KMS-11 (cell line): ENCODE data around the gene POU2F1.

Experiments used
- H2AFZ ChIP-seq: fragments of 200-600 bp; sonication (generic); 2 replicates; pipeline ENCODE4 v1.6.1; 2016; ENCODE audit warnings: antibody characterized with exemption, mixed run types, low read depth
- H3K27ac ChIP-seq: fragments of 200-600 bp; sonication (generic); 2 replicates; pipeline ENCODE4 v1.6.1; 2016; ENCODE audit warnings: mild to moderate bottlenecking, mixed run types
- H3K27me3 ChIP-seq: fragments of 200-600 bp; sonication (generic); 2 replicates; pipeline ENCODE4 v1.6.1; 2017; ENCODE audit warnings: mild to moderate bottlenecking, low read depth, mixed run types, moderate library complexity; ENCODE audit not compliant: insufficient read depth
- H3K36me3 ChIP-seq: fragments of 200-600 bp; sonication (generic); 2 replicates; pipeline ENCODE4 v1.6.1; 2017; ENCODE audit warnings: mild to moderate bottlenecking, mixed run types; ENCODE audit not compliant: insufficient read depth
- H3K4me1 ChIP-seq: fragments of 200-600 bp; sonication (generic); 2 replicates; pipeline ENCODE4 v1.6.1; 2016; ENCODE audit warnings: mild to moderate bottlenecking, low read depth, mixed run types; ENCODE audit not compliant: poor library complexity, severe bottlenecking
- H3K4me2 ChIP-seq: fragments of 200-600 bp; sonication (generic); 2 replicates; pipeline ENCODE4 v1.7.0; 2016; ENCODE audit warnings: mild to moderate bottlenecking, mixed run types
- H3K4me3 ChIP-seq: fragments of 200-600 bp; sonication (generic); IDR thresholded peaks from 2 replicates; pipeline ENCODE4 v1.6.1; 2017; ENCODE audit warnings: low read depth, low read length, mixed read lengths; ENCODE audit not compliant: insufficient read depth
- H3K79me2 ChIP-seq: fragments of 200-600 bp; sonication (generic); 2 replicates; pipeline ENCODE4 v1.6.1; 2016; ENCODE audit warnings: low read depth, mixed run types; ENCODE audit not compliant: insufficient read depth
- H3K9ac ChIP-seq: fragments of 200-600 bp; sonication (generic); 2 replicates; pipeline ENCODE4 v1.6.1; 2016; ENCODE audit warnings: mild to moderate bottlenecking, mixed run types
- H4K20me1 ChIP-seq: fragments of 200-600 bp; sonication (generic); 2 replicates; pipeline ENCODE4 v1.6.1; 2016; ENCODE audit warnings: mild to moderate bottlenecking, mixed run types; ENCODE audit not compliant: insufficient read depth
- CTCF ChIP-seq: fragments of 200-600 bp; sonication (generic); conservative IDR thresholded peaks from 2 replicates; pipeline ENCODE4 v1.6.1; 2017; ENCODE audit warnings: low read depth, mild to moderate bottlenecking, antibody characterized with exemption, low read length, moderate library complexity, mixed read lengths

Gene POU2F1

GRCh38 chr1:167426716-167427115 lies 206.0 kb downstream of the POU2F1 start:
- H2AFZ ChIP-seq = no peak overlapping the region
- no peaks in the 10 kb centered on the region for H3K4me1 ChIP-seq
- no peak for TF ChIP-seq CTCF

GRCh38 chr1:167427848-167428247 lies 207.2 kb downstream of the POU2F1 start:
- no peaks in the 10 kb centered on the region for H3K79me2 ChIP-seq
- no peak for TF ChIP-seq CTCF
- H3K27ac ChIP-seq = no peak overlapping the region
- H3K4me3 ChIP-seq = no peak overlapping the region
- H3K4me2 ChIP-seq = no peak overlapping the region
- no peaks in the 10 kb centered on the region for H3K27me3 ChIP-seq
- H3K9ac ChIP-seq = no peak overlapping the region
- H2AFZ ChIP-seq = no peak overlapping the region
- H3K36me3 ChIP-seq = no peaks in the 10 kb centered on the region
- no peaks in the 10 kb centered on the region; the same call in 1 of the 2 replicates for H4K20me1 ChIP-seq
- no peaks in the 10 kb centered on the region for H3K4me1 ChIP-seq

More at GRCh38 chr1:167426716-167427115, 206.0 kb downstream of the POU2F1 start:
- Histone ChIP-seq H4K20me1 (no peaks in the 10 kb centered on the region; the same call in 1 of the 2 replicates), H3K4me2 (no peak overlapping the region), H3K4me3 (no peak overlapping the region), H3K79me2 (no peaks in the 10 kb centered on the region), H3K27ac (no peak overlapping the region), H3K9ac (no peak overlapping the region), H3K36me3 (no peaks in the 10 kb centered on the region), H3K27me3 (no peaks in the 10 kb centered on the region)

GRCh38 chr1:167428395-167428794 lies 207.7 kb downstream of the POU2F1 start:
- H3K27me3 ChIP-seq = no peaks in the 10 kb centered on the region
- H3K79me2 ChIP-seq = no peaks in the 10 kb centered on the region
- H3K4me3 ChIP-seq = no peak overlapping the region
- no peak overlapping the region for H3K27ac ChIP-seq
- no peaks in the 10 kb centered on the region; the same call in 1 of the 2 replicates for H4K20me1 ChIP-seq
- H2AFZ ChIP-seq = no peak overlapping the region
- H3K36me3 ChIP-seq = no peaks in the 10 kb centered on the region
- H3K4me1 ChIP-seq = no peaks in the 10 kb centered on the region
- no peak for TF ChIP-seq CTCF
- H3K4me2 ChIP-seq = no peak overlapping the region
- H3K9ac ChIP-seq = no peak overlapping the region

GRCh38 chr1:167429612-167430011 lies 208.9 kb downstream of the POU2F1 start:
- TF ChIP-seq CTCF = no peak
- H3K4me3 ChIP-seq = no peak overlapping the region
- no peaks in the 10 kb centered on the region for H3K36me3 ChIP-seq
- no peaks in the 10 kb centered on the region for H3K27me3 ChIP-seq
- no peaks in the 10 kb centered on the region; the same call in 1 of the 2 replicates for H4K20me1 ChIP-seq
- no peak overlapping the region for H3K4me2 ChIP-seq
- no peak overlapping the region for H3K27ac ChIP-seq
- no peaks in the 10 kb centered on the region for H3K4me1 ChIP-seq
- no peak overlapping the region for H3K9ac ChIP-seq
- no peak overlapping the region for H2AFZ ChIP-seq
- no peaks in the 10 kb centered on the region for H3K79me2 ChIP-seq
